DND-41 (cell line): ENCODE results near the gene CXCR2.

Experiments
- ATAC-seq: fragments of 200-7000 bp; cut with Tn5 transposase; 3 replicates; pipeline ENCODE4 v1.9.1; 2021; ENCODE audit warnings: low read depth; ENCODE audit not compliant: insufficient read depth
- DNase-seq: peaks from one replicate; pipeline ENCODE4 v3.0.0-alpha.2; 2020
- H2AFZ ChIP-seq: 2 replicates; pipeline ENCODE4 v1.6.0; 2012; ENCODE audit warnings: low read depth, low read length
- H3K27ac ChIP-seq: 2 replicates; pipeline ENCODE4 v1.5.1; 2012; ENCODE audit warnings: low read length, inconsistent platforms
- H3K27me3 ChIP-seq: fragments of 200-600 bp; sonication (generic); 2 replicates; pipeline ENCODE4 v1.6.0; 2012; ENCODE audit warnings: low read length, mild to moderate bottlenecking, inconsistent platforms; ENCODE audit not compliant: insufficient read depth, poor library complexity
- H3K36me3 ChIP-seq: 2 replicates; pipeline ENCODE4 v1.5.1; 2012; ENCODE audit warnings: low read length, inconsistent platforms; ENCODE audit not compliant: insufficient read depth
- H3K4me1 ChIP-seq: 2 replicates; pipeline ENCODE4 v1.5.1; 2012; ENCODE audit warnings: mild to moderate bottlenecking, low read length; ENCODE audit not compliant: insufficient read depth
- H3K4me2 ChIP-seq: 2 replicates; pipeline ENCODE4 v1.6.0; 2012; ENCODE audit warnings: mild to moderate bottlenecking, moderate library complexity, low read length, inconsistent platforms; ENCODE audit not compliant: insufficient read depth
- H3K4me3 ChIP-seq, 2 experiments: fragments of 200-600 bp in 1 of 2; shearing (Covaris generic) in 1 of 2; 2 replicates each; pipeline ENCODE4 v1.5.1; 2012 to 2016; ENCODE audit warnings: inconsistent platforms in 2 of 2, low read length in 2 of 2, mild to moderate bottlenecking in 2 of 2, low read depth in 1 of 2, moderate library complexity in 1 of 2
- H3K79me2 ChIP-seq: 2 replicates; pipeline ENCODE4 v1.6.0; 2012; ENCODE audit warnings: low read length, inconsistent platforms; ENCODE audit not compliant: insufficient read depth
- H3K9ac ChIP-seq: 2 replicates; pipeline ENCODE4 v1.6.0; 2012; ENCODE audit warnings: low read depth, mild to moderate bottlenecking, inconsistent platforms, low read length, moderate library complexity
- H3K9me3 ChIP-seq: 2 replicates; pipeline ENCODE4 v1.5.1; 2012; ENCODE audit warnings: low read length, moderate library complexity, mild to moderate bottlenecking, inconsistent platforms; ENCODE audit not compliant: insufficient read depth, severe bottlenecking
- H4K20me1 ChIP-seq: 2 replicates; pipeline ENCODE4 v1.6.0; 2012; ENCODE audit warnings: low read length; ENCODE audit not compliant: insufficient read depth
- EZH2 ChIP-seq: IDR thresholded peaks from 3 replicates; pipeline ENCODE4 v1.6.1; 2012; ENCODE audit warnings: borderline replicate concordance, low read depth, mild to moderate bottlenecking, moderate library complexity, low read length, inconsistent platforms; ENCODE audit not compliant: severe bottlenecking
- TF ChIP-seq, protein P1 (sequence below): IDR thresholded peaks from 2 replicates; pipeline ENCODE4 v1.5.1; 2012; ENCODE audit warnings: borderline replicate concordance, low read length, moderate library complexity, mild to moderate bottlenecking; ENCODE audit not compliant: poor library complexity, severe bottlenecking; ENCODE audit errors: extremely low read depth

Gene CXCR2

DNA sequence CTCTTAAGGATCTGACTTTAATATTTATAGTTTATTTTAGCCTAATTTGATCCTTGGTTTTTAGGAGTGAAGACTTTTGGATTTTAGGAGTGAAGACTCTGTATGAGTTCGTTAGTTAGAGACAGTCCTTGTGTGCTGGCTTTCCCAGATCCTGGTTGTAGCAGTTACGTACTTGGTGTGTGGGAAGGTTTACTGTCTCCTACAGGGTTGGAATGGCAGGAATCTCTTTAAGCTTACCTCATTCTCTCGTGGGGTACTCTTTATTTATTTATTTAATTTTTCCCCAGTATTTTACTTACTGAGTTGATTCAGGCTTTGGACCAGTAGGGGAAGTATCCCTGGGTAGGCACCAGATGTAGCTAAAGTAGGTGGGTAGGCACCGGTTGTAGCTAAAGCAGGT is 1.8 kb upstream of the CXCR2 start:
- ATAC-seq (no peak), DNase-seq (no peak)
- no peak overlapping the region for H3K27ac ChIP-seq
- no peaks in the 10 kb centered on the region for H3K4me1 ChIP-seq
- no peaks in the 10 kb centered on the region for H4K20me1 ChIP-seq
- H3K9ac ChIP-seq, result no peak overlapping the region
- no peak overlapping the region for H2AFZ ChIP-seq
- peaks cover 4% of the 10 kb centered on the region for H3K27me3 ChIP-seq
- H3K79me2 ChIP-seq, result no peaks in the 10 kb centered on the region
- no peak for TF ChIP-seq EZH2
- TF ChIP-seq, protein P1, sequence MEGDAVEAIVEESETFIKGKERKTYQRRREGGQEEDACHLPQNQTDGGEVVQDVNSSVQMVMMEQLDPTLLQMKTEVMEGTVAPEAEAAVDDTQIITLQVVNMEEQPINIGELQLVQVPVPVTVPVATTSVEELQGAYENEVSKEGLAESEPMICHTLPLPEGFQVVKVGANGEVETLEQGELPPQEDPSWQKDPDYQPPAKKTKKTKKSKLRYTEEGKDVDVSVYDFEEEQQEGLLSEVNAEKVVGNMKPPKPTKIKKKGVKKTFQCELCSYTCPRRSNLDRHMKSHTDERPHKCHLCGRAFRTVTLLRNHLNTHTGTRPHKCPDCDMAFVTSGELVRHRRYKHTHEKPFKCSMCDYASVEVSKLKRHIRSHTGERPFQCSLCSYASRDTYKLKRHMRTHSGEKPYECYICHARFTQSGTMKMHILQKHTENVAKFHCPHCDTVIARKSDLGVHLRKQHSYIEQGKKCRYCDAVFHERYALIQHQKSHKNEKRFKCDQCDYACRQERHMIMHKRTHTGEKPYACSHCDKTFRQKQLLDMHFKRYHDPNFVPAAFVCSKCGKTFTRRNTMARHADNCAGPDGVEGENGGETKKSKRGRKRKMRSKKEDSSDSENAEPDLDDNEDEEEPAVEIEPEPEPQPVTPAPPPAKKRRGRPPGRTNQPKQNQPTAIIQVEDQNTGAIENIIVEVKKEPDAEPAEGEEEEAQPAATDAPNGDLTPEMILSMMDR, result no peak
- no peak overlapping the region for H3K4me2 ChIP-seq
- no peaks in the 10 kb centered on the region for H3K9me3 ChIP-seq
- H3K4me3 ChIP-seq, result no peak overlapping the region
- H3K36me3 ChIP-seq, result no peaks in the 10 kb centered on the region

DNA sequence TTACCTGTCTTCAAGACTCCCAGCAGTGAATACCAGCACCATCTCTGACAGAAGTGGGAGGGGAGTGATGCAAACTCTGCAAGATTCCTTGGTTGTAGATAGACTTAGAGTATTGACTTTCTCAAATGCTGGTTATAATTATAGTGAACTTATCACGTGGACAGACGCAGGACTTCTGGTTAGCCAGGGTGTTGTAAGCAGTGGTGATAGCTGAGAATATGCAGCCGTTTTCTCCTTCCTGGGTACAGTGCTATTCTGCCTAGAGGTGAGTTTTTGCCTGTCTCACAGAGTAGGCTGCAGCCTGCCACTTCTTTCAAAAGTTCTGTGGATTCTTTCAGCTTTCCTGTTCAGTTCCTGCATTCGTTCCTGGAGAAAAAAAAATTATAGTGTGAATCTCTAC is 733 bp upstream of the CXCR2 start:
- H3K4me1 ChIP-seq, result no peaks in the 10 kb centered on the region
- H4K20me1 ChIP-seq, result no peaks in the 10 kb centered on the region
- H3K36me3 ChIP-seq, result no peaks in the 10 kb centered on the region
- TF ChIP-seq, protein P1, result no peak
- TF ChIP-seq EZH2, result no peak
- no peak overlapping the region for H3K4me2 ChIP-seq
- no peak overlapping the region for H3K27ac ChIP-seq
- H3K27me3 ChIP-seq, result peaks cover 4% of the 10 kb centered on the region
- no peaks in the 10 kb centered on the region for H3K79me2 ChIP-seq
- H3K9me3 ChIP-seq, result no peaks in the 10 kb centered on the region
- no peak for DNase-seq
- H3K4me3 ChIP-seq, result no peak overlapping the region
- no peak overlapping the region for H3K9ac ChIP-seq
- no peak for ATAC-seq
- no peak overlapping the region for H2AFZ ChIP-seq

DNA sequence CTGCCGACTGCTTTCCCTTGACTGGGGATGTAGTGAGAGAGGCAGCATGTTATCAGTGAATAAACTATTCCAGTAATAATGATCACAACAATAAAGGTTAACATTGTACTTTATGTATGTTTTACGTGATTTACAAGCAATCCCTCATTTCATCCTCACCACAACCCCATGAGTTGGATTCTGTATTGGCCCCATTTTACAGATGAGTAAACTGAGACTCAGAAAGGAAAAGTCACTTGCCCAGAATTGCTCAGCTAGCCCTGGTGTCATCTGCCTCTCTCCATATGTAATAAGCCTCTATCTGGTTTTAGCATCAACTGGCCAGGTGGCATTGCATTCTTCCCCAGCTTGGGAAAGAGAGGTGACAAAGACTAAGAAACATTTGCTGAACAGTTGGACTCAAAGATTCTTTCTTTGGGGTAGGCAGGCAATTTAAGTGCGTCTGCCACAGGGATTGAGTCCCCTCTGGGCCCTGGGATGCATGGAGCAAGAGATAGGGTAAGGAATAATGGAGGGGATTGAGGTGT is 2.2 kb downstream of the CXCR2 start:
- DNase-seq, result no peak
- no peak overlapping the region for H3K9ac ChIP-seq
- no peaks in the 10 kb centered on the region for H3K79me2 ChIP-seq
- ATAC-seq, result no peak
- H3K4me1 ChIP-seq, result no peaks in the 10 kb centered on the region
- H3K4me3 ChIP-seq, result no peak overlapping the region
- H2AFZ ChIP-seq, result no peak overlapping the region
- H3K4me2 ChIP-seq, result no peak overlapping the region
- TF ChIP-seq, protein P1, result no peak
- no peak for TF ChIP-seq EZH2
- no peaks in the 10 kb centered on the region for H3K36me3 ChIP-seq
- peaks cover 4% of the 10 kb centered on the region for H3K27me3 ChIP-seq
- no peaks in the 10 kb centered on the region for H4K20me1 ChIP-seq
- H3K9me3 ChIP-seq, result no peaks in the 10 kb centered on the region
- H3K27ac ChIP-seq, result no peak overlapping the region
